Midbrain (tissue), 1 donor: ENCODE measurements around the gene ATP6V1D.
"Not testable (repeated sequence)": the region's sequence is repeated elsewhere in the genome, so short reads cannot be mapped to it uniquely, and the experiment has no call there.

Experiments
- DNase-seq: peaks from one replicate; lab custom pipeline; 2025; lab: John Stamatoyannopoulos, UW

ATP6V1D gene

GRCh38 chr14:67370830-67371229 is 11.2 kb upstream of the ATP6V1D start:
- no peak for DNase-seq

DNA sequence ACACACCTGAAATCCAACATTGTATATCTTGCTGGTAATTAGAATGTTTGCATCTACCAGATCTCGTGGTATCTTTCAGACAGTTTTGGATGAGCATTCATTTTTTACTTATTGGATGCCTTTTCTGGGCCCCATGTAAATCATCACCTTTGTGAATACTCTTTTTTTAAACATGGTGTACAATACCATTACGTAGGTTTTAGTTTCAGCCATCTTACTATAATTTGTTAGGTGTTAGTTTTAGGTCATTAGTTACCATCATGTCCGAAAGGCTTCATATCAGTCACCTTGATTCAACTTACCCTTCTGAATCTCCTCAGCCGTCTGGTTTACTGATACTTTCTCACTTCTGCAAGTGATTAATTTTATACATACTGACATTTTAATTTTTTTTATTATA is 5.9 kb upstream of the ATP6V1D start:
- DNase-seq: no peak

- no peak for DNase-seq
Observed at GRCh38 chr14:67360470-67361206, 1.0 kb upstream of the ATP6V1D start.

DNA sequence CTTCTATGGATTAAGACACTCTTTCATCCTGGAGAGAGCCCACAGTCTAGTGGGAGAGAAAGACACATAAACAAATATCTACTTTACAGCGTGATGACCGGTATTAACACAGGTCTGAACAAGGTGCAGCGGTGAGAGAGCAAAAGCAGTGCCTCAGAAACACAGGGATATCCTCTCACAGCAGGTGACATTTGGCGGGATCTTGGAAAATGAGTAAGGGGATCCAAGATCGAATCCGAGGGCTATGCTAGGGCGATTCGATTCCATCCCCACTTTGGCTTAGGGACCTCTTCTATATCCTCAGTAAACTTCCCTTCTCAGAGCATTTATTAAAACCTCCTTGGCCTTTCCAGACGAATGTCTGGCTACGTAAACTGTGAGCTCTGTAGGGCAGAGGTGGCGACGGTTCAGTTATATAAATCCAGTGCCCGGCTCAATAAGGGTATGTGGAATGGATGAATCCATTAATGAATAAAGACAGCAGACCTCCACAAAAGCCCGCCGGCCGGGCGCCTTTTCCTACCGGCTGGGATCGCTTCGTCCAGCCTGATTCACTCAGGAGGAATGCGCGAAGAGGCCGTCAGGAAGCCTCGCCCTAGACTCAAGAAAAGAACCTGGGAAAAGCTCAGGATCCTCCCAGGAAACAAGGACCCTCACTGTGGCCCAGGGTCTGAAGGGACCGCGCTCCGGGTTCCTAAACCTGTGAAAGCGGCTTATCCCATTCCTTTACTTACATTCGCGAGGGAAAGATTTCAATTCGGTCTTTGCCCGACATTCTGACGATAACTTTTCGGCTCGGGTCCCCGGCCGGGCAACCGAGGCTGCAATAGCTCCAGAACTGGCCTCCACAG is 455 bp downstream of the ATP6V1D start:
- DNase-seq: no peak

DNA sequence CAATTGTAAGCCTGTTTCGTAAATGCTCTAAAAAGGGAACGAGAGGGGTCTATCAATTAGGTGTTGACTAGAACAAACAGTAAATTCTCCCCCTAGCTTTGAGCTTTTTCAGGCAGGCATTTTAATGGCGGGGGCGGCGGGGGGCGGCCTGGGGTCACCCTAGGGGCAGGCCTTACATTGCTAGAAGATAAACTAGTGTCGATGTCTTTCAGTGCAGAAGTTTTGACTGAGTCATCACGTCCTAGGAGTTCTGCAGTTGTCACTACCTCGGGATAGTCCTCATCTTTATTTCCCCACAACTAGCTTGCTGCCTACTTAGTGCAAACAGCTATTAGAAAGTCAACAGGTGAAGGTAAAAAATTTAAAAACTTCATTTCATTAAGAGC is 1.6 kb downstream of the ATP6V1D start:
- DNase-seq: no peak

DNA sequence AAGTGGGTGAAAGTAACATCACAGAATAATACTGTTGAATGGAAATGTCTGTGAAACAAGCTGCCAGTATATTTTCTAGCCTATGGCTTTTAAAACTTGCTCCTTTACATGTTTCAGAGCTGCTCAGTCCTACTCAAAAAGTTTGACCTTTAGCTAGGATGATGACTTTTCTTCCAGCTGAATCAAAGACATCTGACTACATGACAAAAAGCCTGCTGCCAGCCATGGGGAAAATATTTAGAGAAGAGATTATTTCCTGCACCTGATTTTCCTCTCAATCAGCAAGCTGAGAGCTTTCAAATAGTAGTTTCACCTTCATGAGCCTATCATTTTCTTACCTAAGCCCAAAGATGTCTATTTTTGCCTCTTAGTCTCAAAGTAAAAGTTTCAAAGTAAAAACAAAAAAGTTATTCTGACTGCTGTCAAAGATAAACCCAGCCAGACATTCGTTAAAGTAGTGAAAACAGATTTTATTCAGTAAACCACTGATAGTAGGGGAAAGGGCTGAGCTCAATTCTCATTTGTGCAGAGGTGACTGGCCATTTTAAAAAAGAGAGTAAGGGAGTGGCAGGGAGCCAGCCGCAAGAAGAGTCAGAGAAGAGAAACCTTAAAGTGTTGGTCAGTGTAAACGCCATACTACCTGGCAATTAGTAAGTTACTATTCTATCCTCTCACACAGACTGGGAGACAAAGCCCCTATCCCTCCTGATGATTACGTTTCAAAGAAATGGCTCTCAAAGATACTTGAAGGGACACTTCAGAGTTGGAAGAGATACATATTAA is 2.2 kb downstream of the ATP6V1D start:
- no peak for DNase-seq

GRCh38 chr14:67352055-67352454 is 7.5 kb downstream of the ATP6V1D start:
- DNase-seq: no peak

GRCh38 chr14:67345583-67345982 is 14.0 kb downstream of the ATP6V1D start:
- no peak for DNase-seq

DNA sequence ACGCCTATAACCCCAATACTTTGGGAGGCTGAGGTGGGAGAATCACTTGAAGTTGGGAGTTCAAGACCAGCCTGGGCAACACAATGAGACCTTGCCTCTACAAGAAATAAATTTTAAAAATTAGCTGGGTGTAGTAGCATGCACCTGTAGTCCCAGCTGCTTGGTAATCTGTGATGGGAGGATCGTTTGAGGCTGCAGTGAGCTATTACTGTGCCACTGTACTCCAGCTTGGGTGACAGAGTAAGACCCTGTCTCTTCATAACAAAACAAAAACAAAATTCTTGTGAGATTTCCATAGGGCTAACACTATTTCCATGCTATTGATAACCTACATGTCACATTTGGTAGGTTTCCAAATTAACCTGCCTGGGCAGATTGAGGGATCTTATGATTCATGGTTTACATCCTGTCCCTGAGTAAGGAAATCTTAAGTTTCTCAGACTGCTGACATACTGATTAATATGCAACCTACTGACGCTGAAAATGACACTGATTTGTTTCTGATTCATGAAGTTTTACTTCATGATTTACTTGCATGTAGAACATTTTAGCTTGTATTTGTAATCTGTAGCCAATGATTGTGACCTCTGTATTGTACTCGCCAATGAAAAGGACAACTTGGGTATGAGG is 15.9 kb downstream of the ATP6V1D start:
- DNase-seq: no peak

GRCh38 chr14:67341231-67341630 is 18.4 kb downstream of the ATP6V1D start:
- DNase-seq: not testable (repeated sequence)

GRCh38 chr14:67335781-67336180 is 23.8 kb downstream of the ATP6V1D start:
- no peak for DNase-seq

DNA sequence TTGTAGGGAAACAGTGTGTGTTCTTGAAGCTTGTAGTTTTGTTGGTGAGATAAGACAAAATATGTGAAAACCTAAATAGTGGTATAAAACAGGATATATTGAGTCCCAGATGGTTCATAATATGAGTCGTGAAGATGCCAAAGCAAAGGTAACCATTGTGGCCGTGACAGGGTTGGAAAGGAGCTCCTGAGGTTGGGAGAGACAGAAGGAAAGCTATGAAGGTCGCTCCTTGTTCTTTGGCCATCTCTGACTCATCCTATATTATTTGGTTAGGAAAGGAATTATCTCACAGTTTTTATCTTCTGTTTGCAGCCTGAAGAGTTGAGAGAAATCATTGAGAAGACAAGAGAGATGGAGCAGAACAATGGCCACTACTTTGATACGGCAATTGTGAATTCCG is 27.1 kb downstream of the ATP6V1D start:
- no peak for DNase-seq

- no peak for DNase-seq
Observed at GRCh38 chr14:67331368-67332125, 28.1 kb downstream of the ATP6V1D start.

DNA sequence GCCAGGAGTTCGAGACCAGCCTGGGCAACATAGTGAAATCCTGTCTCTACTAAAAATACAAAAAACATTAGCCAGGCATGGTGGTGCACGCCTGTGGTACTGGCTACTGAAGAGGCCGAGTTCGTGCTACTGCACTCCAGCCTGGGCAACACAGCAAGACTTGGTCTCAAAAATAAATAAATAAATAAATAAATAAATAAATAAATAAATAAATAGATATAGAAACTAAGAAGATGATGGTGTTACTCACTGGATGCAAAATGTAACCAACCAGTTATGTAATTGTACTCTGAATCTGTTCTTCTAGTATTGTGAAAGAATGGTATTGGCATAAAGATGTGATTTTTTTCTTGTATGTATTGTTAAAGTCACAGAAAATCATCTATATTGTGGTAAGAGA is 29.9 kb downstream of the ATP6V1D start:
- not testable (repeated sequence) for DNase-seq

GRCh38 chr14:67319142-67319541 is 40.5 kb downstream of the ATP6V1D start:
- DNase-seq: no peak

GRCh38 chr14:67317822-67318221 is 41.8 kb downstream of the ATP6V1D start:
- no peak for DNase-seq

- no peak for DNase-seq
Observed at GRCh38 chr14:67313153-67313552, 46.5 kb downstream of the ATP6V1D start.

DNA sequence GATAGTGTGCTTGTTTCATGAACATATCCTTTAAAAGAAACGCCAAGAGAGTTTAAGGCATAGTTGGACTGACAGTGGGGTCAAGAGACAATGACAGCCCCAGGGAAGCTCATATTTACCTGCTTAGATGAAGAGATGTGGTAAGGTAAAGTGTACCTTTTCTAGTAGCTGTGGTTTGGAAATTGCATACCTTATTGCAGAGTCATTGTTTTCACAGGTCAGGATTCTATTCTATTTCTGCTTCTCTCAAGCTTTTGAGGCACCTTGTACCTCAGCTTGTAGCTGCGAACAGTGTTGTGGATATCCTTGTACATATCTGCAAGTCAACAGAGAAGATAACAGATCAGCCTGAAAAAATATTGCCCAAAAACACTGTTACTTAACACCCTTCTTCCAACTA is 47.7 kb downstream of the ATP6V1D start:
- no peak for DNase-seq
